Left cardiac atrium (tissue), 4 donors: ENCODE results near the gene PPP1R7. TPM values are rescaled to one million over a fixed set of nuclear protein-coding genes. Genes with fewer than 3 reads are reported as not detected.

Source experiments
- ATAC-seq, 2 donors: fragments of 200-7000 bp; cut with Tn5 transposase; one replicate each; pipeline ENCODE4 v1.9.1; 2020; ENCODE audit warnings: mild to moderate bottlenecking in 2 of 2, moderate library complexity in 2 of 2
- DNase-seq: peaks from one replicate; pipeline ENCODE4 v3.0.0-alpha.2; 2020
- intact Hi-C, 2 donors: fragments of 100-400 bp; cut with DNase I; formaldehyde crosslinking; loops; one replicate each; pipeline versions ENCODE4 v1.14.1 to v1.15.1; 2022 to 2023
- total RNA-seq, 2 donors: library from RNA; stranded (reverse); fragmentation: NEBNext Ultra II Directional; extraction: Animal tissue kit (Norgen Biotek cat#: 25700); gene quantifications; one replicate each; pipeline ENCODE4 v1.2.1, GENCODE V29; 2021
- donor health status: DM: no; HTN: yes; CAD: no.
- donor health status: DM: no; HTN: yes; CAD: no; lungs with severe emphysema.
- donor health status: DM: yes; HTN: yes; CAD: no.
- donor health status: Dilated cardiomyopathy.

PPP1R7 gene
- total RNA-seq, 2 donors from 2014 or later = 61.9 to 68.4 TPM

DNA sequence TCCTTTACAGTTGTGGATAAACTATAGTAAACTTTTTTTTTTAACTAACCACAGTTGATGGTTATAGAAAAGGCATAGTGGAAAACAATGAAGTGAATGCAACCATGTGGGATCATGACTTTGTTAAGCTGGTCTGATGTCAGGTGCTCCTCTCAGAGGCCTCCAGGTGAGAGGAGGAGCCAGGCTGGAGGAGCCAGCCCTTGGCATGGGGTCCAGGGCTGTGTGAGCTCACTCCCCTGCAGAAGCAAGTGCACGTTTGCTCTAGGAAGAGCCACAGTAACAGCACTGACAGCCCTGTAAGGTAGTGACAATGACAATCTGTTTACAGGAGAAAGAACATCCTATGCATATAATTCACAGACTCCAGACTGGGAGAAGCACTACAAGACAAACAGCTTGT lies 5.7 kb downstream of the PPP1R7 start:
- intact Hi-C loops = no loop called here
- DNase-seq (no peak), ATAC-seq (no peak)

DNA sequence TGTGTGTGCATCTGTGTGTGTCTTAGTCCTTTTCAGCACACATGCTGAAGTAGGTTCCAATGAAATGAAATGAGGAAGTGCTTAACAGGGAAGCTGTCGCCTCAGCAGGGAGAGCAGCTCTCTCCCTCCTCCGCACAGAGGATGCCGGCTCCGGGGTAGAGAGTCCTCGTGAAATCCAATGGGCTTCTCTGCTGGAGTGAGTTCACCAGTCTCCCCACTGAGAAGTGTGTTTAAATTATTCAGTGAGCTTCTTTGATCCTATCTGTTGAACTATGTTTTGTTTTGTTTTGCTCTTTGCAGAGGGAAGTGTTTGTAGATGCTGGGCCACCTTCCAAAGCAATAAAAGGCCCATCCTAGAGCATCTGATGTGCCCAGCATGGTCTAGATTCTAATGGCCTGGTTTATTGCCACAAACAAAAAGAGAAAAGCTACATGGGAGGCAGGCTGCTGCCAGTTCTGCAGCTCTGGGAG lies 6.7 kb downstream of the PPP1R7 start:
- ATAC-seq (no peak), DNase-seq (no peak)
- intact Hi-C loops = no loop called here

DNA sequence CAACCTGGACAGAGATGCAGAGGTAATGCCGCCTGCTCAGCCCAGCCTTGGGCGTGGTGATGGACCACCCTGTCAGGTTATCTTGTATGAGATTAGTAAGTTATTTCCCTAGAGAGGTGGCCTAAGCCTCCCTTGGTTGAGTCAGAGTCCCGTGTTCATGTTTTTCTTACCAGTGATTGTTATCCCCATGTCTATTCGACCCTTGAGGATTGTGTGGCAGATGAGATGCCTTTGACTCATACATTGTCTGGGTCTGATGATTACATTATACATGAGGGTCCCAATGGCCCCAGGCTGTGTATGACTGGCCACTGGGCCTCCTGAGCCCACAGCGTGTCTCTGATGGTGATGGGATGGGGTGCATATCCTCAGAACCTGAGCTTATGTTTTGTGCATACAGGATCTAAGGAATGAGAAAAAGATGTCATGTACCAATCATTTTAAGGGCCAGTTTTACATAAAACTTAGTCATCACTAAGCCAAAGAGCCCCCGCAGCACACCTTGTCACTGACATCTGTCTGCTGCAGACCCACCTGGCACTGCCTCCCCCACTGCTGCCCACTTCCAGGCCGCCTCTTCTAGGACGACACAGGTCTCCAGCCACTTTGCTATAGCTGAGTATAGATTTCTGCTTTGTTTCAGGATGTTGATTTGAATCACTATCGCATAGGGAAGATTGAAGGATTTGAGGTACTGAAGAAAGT lies 7.7 kb downstream of the PPP1R7 start:
- intact Hi-C loops = no loop called here
- ATAC-seq (no peak), DNase-seq (no peak)

GRCh38 chr2:241158546-241158900 lies 8.3 kb downstream of the PPP1R7 start:
- no peak for ATAC-seq
- no peak for DNase-seq
- intact Hi-C loops = no loop called here

GRCh38 chr2:241159116-241159515 lies 8.8 kb downstream of the PPP1R7 start:
- DNase-seq = no peak
- ATAC-seq = no peak
- intact Hi-C loops = no loop called here

GRCh38 chr2:241160318-241160717 lies 10.1 kb downstream of the PPP1R7 start:
- intact Hi-C loops = no loop called here
- no peak for ATAC-seq
- no peak for DNase-seq

- peak; percentile 95 to 97 for ATAC-seq
- peak; percentile 85 for DNase-seq
- intact Hi-C loops = no loop called here
Observed at GRCh38 chr2:241161646-241162281, 11.5 kb downstream of the PPP1R7 start.

DNA sequence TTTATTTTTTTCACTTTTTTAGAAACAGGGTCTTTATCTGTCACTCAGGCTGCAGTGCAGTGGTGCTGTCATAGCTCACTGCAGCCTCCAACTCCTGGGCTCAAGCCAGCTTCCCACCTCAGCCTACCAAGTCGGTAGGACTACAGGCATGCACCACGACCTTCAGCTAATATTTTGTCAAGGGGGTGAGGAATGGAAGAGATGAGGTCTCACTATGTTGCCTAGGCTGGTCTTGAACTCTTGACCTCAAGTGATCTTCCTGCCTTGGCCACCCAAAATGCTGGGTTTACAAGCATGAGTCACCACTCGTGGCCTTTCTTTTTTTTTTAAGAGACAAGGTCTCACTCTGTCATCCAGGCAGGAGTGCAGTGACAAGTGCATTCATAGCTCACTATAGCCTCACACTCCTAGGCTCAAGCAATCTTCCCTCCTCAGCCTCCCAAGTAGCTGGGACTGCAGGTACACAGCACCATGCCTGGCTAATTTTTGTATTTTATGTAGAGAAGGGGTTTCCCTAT lies 13.4 kb downstream of the PPP1R7 start:
- DNase-seq (no peak), ATAC-seq (no peak)
- intact Hi-C loops = no loop called here

GRCh38 chr2:241168366-241168765 lies 18.1 kb downstream of the PPP1R7 start:
- ATAC-seq = no peak
- intact Hi-C loops = no loop called here
- DNase-seq = no peak

- intact Hi-C loops = no loop called here
- DNase-seq (no peak), ATAC-seq (no peak)
Observed at GRCh38 chr2:241173557-241173956, 23.3 kb downstream of the PPP1R7 start.

DNA sequence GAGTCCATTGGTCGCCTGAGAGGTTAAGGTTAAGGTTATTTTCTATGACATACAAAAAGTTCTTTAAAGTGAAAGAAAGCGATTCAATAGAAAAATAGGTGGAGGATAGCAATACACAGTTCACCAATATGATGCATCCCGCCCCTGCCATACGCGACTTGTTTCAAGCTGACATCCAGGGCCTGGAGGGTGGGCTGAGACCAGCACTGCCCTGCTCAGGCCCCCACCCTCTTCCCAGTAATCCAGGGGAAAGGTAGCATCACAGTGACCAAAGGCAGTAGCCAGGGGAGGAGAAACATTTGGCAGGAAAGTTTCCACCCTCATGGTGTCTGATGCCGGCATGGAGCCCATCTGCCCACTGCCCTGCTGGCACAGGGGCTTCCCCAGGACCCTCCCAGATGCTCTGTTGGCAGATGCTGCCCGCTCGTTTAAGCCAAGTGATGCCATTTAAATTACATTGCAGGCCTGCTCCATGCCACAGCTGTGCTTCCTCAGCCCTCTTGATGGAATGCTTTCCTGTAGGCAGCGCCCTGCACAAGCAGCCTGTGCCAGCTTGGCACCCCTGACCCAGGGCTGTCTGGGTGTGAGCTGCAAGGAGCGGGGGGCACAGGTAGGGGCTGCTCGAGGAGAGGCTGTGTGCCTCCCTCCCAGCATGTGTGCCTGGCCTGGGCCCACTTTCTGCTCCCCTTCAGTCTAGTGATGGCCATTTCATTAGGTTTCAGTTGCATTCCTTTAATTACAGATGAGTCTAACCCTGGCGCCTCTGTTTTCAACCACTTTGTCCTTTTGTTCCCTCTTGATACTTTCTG lies 27.5 kb downstream of the PPP1R7 start:
- ATAC-seq (no peak), DNase-seq (no peak)
- intact Hi-C loops = no loop called here

GRCh38 chr2:241178961-241179360 lies 28.7 kb downstream of the PPP1R7 start:
- DNase-seq = no peak

GRCh38 chr2:241179899-241180298 lies 29.6 kb downstream of the PPP1R7 start:
- DNase-seq = no peak
- ATAC-seq = peak in 1 of 2 donors; percentile 73
- intact Hi-C loops = no loop called here

More at GRCh38 chr2:241178961-241179360, 28.7 kb downstream of the PPP1R7 start:
- intact Hi-C loops = no loop called here
- ATAC-seq = no peak

- ATAC-seq (no peak), DNase-seq (no peak)
Observed at GRCh38 chr2:241180495-241180894, 30.2 kb downstream of the PPP1R7 start.

GRCh38 chr2:241182126-241182525 lies 31.9 kb downstream of the PPP1R7 start:
- intact Hi-C loops = no loop called here
- no peak for ATAC-seq

More at GRCh38 chr2:241180495-241180894, 30.2 kb downstream of the PPP1R7 start:
- intact Hi-C loops = no loop called here

GRCh38 chr2:241182531-241183133 lies 32.4 kb downstream of the PPP1R7 start:
- DNase-seq (no peak), ATAC-seq (no peak)
- intact Hi-C loops = no loop called here

More at GRCh38 chr2:241182126-241182525, 31.9 kb downstream of the PPP1R7 start:
- no peak for DNase-seq

GRCh38 chr2:241183221-241183620 lies 33.0 kb downstream of the PPP1R7 start:
- intact Hi-C loops = no loop called here
- no peak for DNase-seq
- no peak for ATAC-seq

GRCh38 chr2:241184901-241185300 lies 34.6 kb downstream of the PPP1R7 start:
- intact Hi-C loops = no loop called here
- no peak for ATAC-seq
- no peak for DNase-seq

- ATAC-seq = no peak
- no peak for DNase-seq
- intact Hi-C loops = no loop called here
Observed at GRCh38 chr2:241185961-241186360, 35.7 kb downstream of the PPP1R7 start.
